ENCODE results near the gene STXBP5. TPM values are rescaled to one million over a fixed set of nuclear protein-coding genes. Genes with fewer than 3 reads are reported as not detected.

The STXBP5 gene
- total and polyA plus RNA-seq, 7 experiments from 2014 or later: 2.5 to 47.4 (median 26.5) TPM

DNA sequence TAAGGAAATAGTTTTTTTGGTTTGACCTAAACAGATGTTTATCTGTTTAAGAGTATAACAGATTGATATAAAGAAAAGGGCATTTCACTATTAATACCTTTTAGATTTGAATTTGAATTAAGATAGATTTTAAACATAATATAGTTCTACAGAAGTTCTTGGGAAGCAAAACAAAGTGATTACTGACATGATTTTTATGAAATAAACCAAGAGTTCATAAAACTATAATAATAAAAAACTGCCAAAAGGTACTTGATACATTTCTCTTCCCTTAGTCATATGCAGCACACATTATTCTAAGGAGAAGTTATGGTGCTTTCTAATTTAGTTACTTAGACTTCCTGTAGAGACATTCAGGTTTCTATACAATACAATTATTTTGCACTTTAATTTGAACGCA is 9.6 kb downstream of the STXBP5 start:
- Mint-ChIP-seq H3K27me3 (no peaks in the 10 kb centered on the region), H3K36me3 (peaks cover 0 to 25% (median 6%) of the 10 kb centered on the region in 5 donors), H3K9me3 (no peaks in the 10 kb centered on the region), H3K4me1 (peaks cover 2 to 61% (median 37%) of the 10 kb centered on the region in 7 donors), H3K27ac (no peak overlapping the region), H3K4me3 (no peak overlapping the region)
- no peak for DNase-seq
- intact Hi-C loops (cut with micrococcal nuclease): loop anchor here in 1 of 2 donors (1.0 kb wide), 1 partner anchor 7 kb away; no protein-coding TSS in a partner anchor
- ChIA-PET CTCF (no interaction called here), POLR2A (interaction anchor here (0.6 to 1.4 kb wide), 2 partner anchors 11 to 17 kb away, joined by 3 to 10 read pairs; no protein-coding TSS in a partner anchor)
- no peak overlapping the region for H3K27ac ChIP-seq (ENCODE audit: low read depth, low read length)
- no peaks in the 10 kb centered on the region for H3K36me3 ChIP-seq (ENCODE audit: control insufficient read depth in 2 of 3, insufficient read depth in 3 of 3, low read length in 3 of 3)
- no peaks in the 10 kb centered on the region for H3K9me3 ChIP-seq (ENCODE audit: control insufficient read depth in 2 of 3, low read length in 3 of 3)
- H3K4me1 ChIP-seq (ENCODE audit: control insufficient read depth in 2 of 2, insufficient read depth in 2 of 2, low read length in 2 of 2): no peaks in the 10 kb centered on the region
- H3K4me3 ChIP-seq (ENCODE audit: low read length): no peak overlapping the region
- H3K27me3 ChIP-seq (ENCODE audit: control insufficient read depth in 2 of 2, insufficient read depth in 2 of 2, low read length in 2 of 2): no peaks in the 10 kb centered on the region
- no peak for ATAC-seq

GRCh38 chr6:147214248-147215227 is 10.3 kb downstream of the STXBP5 start:
- no peaks in the 10 kb centered on the region for H3K27me3 ChIP-seq (ENCODE audit: control insufficient read depth in 2 of 2, insufficient read depth in 2 of 2, low read length in 2 of 2)
- Mint-ChIP-seq H3K27me3 (no peaks in the 10 kb centered on the region), H3K36me3 (peaks cover 0 to 32% (median 7%) of the 10 kb centered on the region in 5 donors), H3K4me1 (peaks cover 5 to 61% (median 41%) of the 10 kb centered on the region in 7 donors), H3K4me3 (no peak overlapping the region), H3K27ac (no peak overlapping the region), H3K9me3 (no peaks in the 10 kb centered on the region)
- H3K27ac ChIP-seq (ENCODE audit: low read depth, low read length): no peak overlapping the region
- intact Hi-C loops (cut with micrococcal nuclease): loop anchor here in 1 of 2 donors (1.0 kb wide), 1 partner anchor 8 kb away; no protein-coding TSS in a partner anchor
- ATAC-seq: no peak
- H3K4me3 ChIP-seq (ENCODE audit: low read length): no peak overlapping the region
- no peaks in the 10 kb centered on the region for H3K4me1 ChIP-seq (ENCODE audit: control insufficient read depth in 2 of 2, insufficient read depth in 2 of 2, low read length in 2 of 2)
- DNase-seq: no peak
- ChIA-PET CTCF (no interaction called here), POLR2A (interaction anchor here (1.8 kb wide), 1 partner anchor 10 kb away, joined by 6 read pairs; the partner anchor contains the start of gene STXBP5)
- no peaks in the 10 kb centered on the region for H3K36me3 ChIP-seq (ENCODE audit: control insufficient read depth in 2 of 3, insufficient read depth in 3 of 3, low read length in 3 of 3)
- H3K9me3 ChIP-seq (ENCODE audit: control insufficient read depth in 2 of 3, low read length in 3 of 3): no peaks in the 10 kb centered on the region

GRCh38 chr6:147216915-147217314 is 12.7 kb downstream of the STXBP5 start:
- Histone ChIP-seq H3K4me1 (ENCODE audit: control insufficient read depth in 2 of 2, insufficient read depth in 2 of 2, low read length in 2 of 2) (peaks cover 0 to 4% of the 10 kb centered on the region in 2 donors), H3K9me3 (ENCODE audit: control insufficient read depth in 2 of 3, low read length in 3 of 3) (no peaks in the 10 kb centered on the region), H3K27ac (ENCODE audit: low read depth, low read length) (no peak overlapping the region), H3K36me3 (ENCODE audit: control insufficient read depth in 2 of 3, insufficient read depth in 3 of 3, low read length in 3 of 3) (no peaks in the 10 kb centered on the region), H3K27me3 (ENCODE audit: control insufficient read depth in 2 of 2, insufficient read depth in 2 of 2, low read length in 2 of 2) (no peaks in the 10 kb centered on the region), H3K4me3 (ENCODE audit: low read length) (no peak overlapping the region)
- H3K27ac Mint-ChIP-seq: peak overlapping the region in 1 of 9 donors; percentile 5
- POLR2A ChIA-PET: interaction anchor here (0.6 to 0.9 kb wide), 2 partner anchors 14 to 82 kb away, joined by 3 to 6 read pairs; no protein-coding TSS in a partner anchor
- H3K4me3 Mint-ChIP-seq: no peak overlapping the region
- CTCF ChIA-PET: interaction anchor here (0.7 kb wide), 1 partner anchor 10 kb away, joined by 3 read pairs; no protein-coding TSS in a partner anchor
- ATAC-seq: no peak
- no peak for DNase-seq
- H3K27me3 Mint-ChIP-seq: no peaks in the 10 kb centered on the region
- peaks cover 12 to 70% (median 50%) of the 10 kb centered on the region in 7 donors for H3K4me1 Mint-ChIP-seq
- H3K9me3 Mint-ChIP-seq: no peaks in the 10 kb centered on the region
- H3K36me3 Mint-ChIP-seq: peaks cover 0 to 36% (median 10%) of the 10 kb centered on the region in 5 donors
- intact Hi-C loops (cut with micrococcal nuclease): loop anchor here in 1 of 2 donors (1.0 kb wide), 1 partner anchor 8 kb away; no protein-coding TSS in a partner anchor

DNA sequence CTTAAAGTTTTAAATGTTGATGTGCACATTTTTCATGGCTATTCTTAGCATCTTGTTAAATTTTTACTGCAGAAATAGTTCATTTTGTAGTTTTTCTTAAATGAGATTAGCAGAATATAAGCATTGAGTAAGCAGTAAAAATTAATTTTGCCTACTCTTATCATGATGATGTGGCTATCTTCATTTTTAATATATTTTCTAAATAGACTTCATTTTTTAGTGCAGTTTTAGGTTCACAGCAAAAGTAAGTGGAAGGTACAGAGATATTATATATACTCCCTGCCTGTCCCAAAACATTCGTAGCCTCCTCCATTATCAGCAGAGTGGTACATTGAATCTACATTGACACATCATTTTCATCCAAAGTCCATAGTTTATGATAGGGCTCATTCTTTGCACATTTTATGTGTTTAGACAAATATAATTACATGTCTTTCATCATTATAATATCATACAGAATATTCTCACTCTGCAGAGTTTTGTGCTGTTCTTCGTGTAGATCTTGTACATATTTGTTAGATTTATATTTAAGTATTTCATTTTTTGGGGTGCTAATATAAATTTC is 13.7 kb downstream of the STXBP5 start:
- ChIA-PET POLR2A (no interaction called here), CTCF (no interaction called here)
- no peaks in the 10 kb centered on the region for H3K36me3 ChIP-seq (ENCODE audit: control insufficient read depth in 2 of 3, insufficient read depth in 3 of 3, low read length in 3 of 3)
- ATAC-seq (no peak), DNase-seq (no peak)
- H3K4me3 ChIP-seq (ENCODE audit: low read length): no peak overlapping the region
- H3K4me1 Mint-ChIP-seq: peaks cover 15 to 74% (median 53%) of the 10 kb centered on the region in 7 donors
- H3K9me3 Mint-ChIP-seq: no peaks in the 10 kb centered on the region
- no peak overlapping the region for H3K27ac ChIP-seq (ENCODE audit: low read depth, low read length)
- no peaks in the 10 kb centered on the region for H3K27me3 Mint-ChIP-seq
- H3K27me3 ChIP-seq (ENCODE audit: control insufficient read depth in 2 of 2, insufficient read depth in 2 of 2, low read length in 2 of 2): no peaks in the 10 kb centered on the region
- no peaks in the 10 kb centered on the region for H3K9me3 ChIP-seq (ENCODE audit: control insufficient read depth in 2 of 3, low read length in 3 of 3)
- H3K4me1 ChIP-seq (ENCODE audit: control insufficient read depth in 2 of 2, insufficient read depth in 2 of 2, low read length in 2 of 2): peaks cover 0 to 5% of the 10 kb centered on the region in 2 donors
- H3K36me3 Mint-ChIP-seq: peaks cover 0 to 36% (median 10%) of the 10 kb centered on the region in 5 donors
- H3K4me3 Mint-ChIP-seq: no peak overlapping the region
- intact Hi-C loops (cut with micrococcal nuclease): loop anchor here in 1 of 2 donors (1.0 kb wide), 1 partner anchor 9 kb away; no protein-coding TSS in a partner anchor
- H3K27ac Mint-ChIP-seq: no peak overlapping the region

DNA sequence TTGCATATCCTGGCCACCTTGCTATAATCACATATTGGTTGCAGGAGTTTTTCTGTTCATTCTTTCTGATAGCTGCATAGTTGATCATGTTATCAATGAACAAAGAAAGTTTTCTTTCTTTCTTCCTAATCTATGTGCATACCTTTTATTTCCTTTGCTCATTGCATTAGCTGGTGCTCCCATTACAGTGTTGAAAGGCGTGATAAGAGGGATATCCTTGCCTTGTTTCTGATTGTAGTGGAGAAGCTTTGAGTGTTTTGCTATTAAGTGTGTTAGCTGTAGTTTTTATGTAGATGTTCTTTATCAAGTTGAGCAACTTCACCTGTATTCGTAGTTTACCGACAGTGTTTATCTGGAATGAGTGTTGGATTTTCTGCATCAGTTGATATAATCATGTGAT is 14.6 kb downstream of the STXBP5 start:
- Mint-ChIP-seq H3K4me3 (no peak overlapping the region), H3K36me3 (peaks cover 0 to 37% (median 16%) of the 10 kb centered on the region in 5 donors), H3K27ac (peak overlapping the region in 1 of 9 donors; percentile 19), H3K9me3 (no peaks in the 10 kb centered on the region), H3K4me1 (peaks cover 15 to 76% (median 58%) of the 10 kb centered on the region in 7 donors), H3K27me3 (no peaks in the 10 kb centered on the region)
- ChIA-PET POLR2A (interaction anchor here (1.1 kb wide), 1 partner anchor 16 kb away, joined by 3 read pairs; no protein-coding TSS in a partner anchor), CTCF (interaction anchor here (0.6 kb wide), 1 partner anchor 69 kb away, joined by 3 read pairs; no protein-coding TSS in a partner anchor)
- intact Hi-C loops (cut with micrococcal nuclease): no loop called here
- ATAC-seq (no peak), DNase-seq (no peak)
- H3K4me3 ChIP-seq (ENCODE audit: low read length): no peak overlapping the region
- H3K27ac ChIP-seq (ENCODE audit: low read depth, low read length): no peak overlapping the region
- no peaks in the 10 kb centered on the region for H3K27me3 ChIP-seq (ENCODE audit: control insufficient read depth in 2 of 2, insufficient read depth in 2 of 2, low read length in 2 of 2)
- H3K36me3 ChIP-seq (ENCODE audit: control insufficient read depth in 2 of 3, insufficient read depth in 3 of 3, low read length in 3 of 3): no peaks in the 10 kb centered on the region
- H3K9me3 ChIP-seq (ENCODE audit: control insufficient read depth in 2 of 3, low read length in 3 of 3): no peaks in the 10 kb centered on the region
- H3K4me1 ChIP-seq (ENCODE audit: control insufficient read depth in 2 of 2, insufficient read depth in 2 of 2, low read length in 2 of 2): peaks cover 0 to 5% of the 10 kb centered on the region in 2 donors

GRCh38 chr6:147219463-147219862 is 15.2 kb downstream of the STXBP5 start:
- Mint-ChIP-seq H3K9me3 (no peaks in the 10 kb centered on the region), H3K27me3 (no peaks in the 10 kb centered on the region), H3K36me3 (peaks cover 0 to 35% (median 15%) of the 10 kb centered on the region in 5 donors), H3K27ac (peak overlapping the region in 1 of 9 donors; percentile 19), H3K4me1 (peaks cover 15 to 73% (median 58%) of the 10 kb centered on the region in 7 donors), H3K4me3 (peak overlapping the region in 3 of 10 donors; percentile 15 to 43 (median 23))
- ChIA-PET CTCF (no interaction called here), POLR2A (interaction anchor here (1.1 kb wide), 1 partner anchor 16 kb away, joined by 3 read pairs; no protein-coding TSS in a partner anchor)
- H3K27ac ChIP-seq (ENCODE audit: low read depth, low read length): no peak overlapping the region
- DNase-seq (no peak), ATAC-seq (no peak)
- no peaks in the 10 kb centered on the region for H3K27me3 ChIP-seq (ENCODE audit: control insufficient read depth in 2 of 2, insufficient read depth in 2 of 2, low read length in 2 of 2)
- intact Hi-C loops (cut with micrococcal nuclease): no loop called here
- no peaks in the 10 kb centered on the region for H3K36me3 ChIP-seq (ENCODE audit: control insufficient read depth in 2 of 3, insufficient read depth in 3 of 3, low read length in 3 of 3)
- no peaks in the 10 kb centered on the region for H3K9me3 ChIP-seq (ENCODE audit: control insufficient read depth in 2 of 3, low read length in 3 of 3)
- H3K4me3 ChIP-seq (ENCODE audit: low read length): no peak overlapping the region
- peaks cover 0 to 5% of the 10 kb centered on the region in 2 donors for H3K4me1 ChIP-seq (ENCODE audit: control insufficient read depth in 2 of 2, insufficient read depth in 2 of 2, low read length in 2 of 2)

Data from naive thymus-derived CD4-positive, alpha-beta T cell (primary cell).